Brain pericyte (primary cell): ENCODE results near the gene KLHL29.

ENCODE experiments used
- DNase-seq: peaks from one replicate; pipeline ENCODE4 v3.0.0-alpha.2; 2012; ENCODE audit warnings: low read depth, low spot score

Gene KLHL29

GRCh38 chr2:23568626-23569190 lies 183.7 kb downstream of the KLHL29 start:
- no peak for DNase-seq

- DNase-seq, result no peak
Measured at GRCh38 chr2:23569761-23570365, 184.9 kb downstream of the KLHL29 start.

GRCh38 chr2:23571085-23571484 lies 186.1 kb downstream of the KLHL29 start:
- no peak for DNase-seq

GRCh38 chr2:23571527-23572282 lies 186.7 kb downstream of the KLHL29 start:
- DNase-seq, result no peak

- DNase-seq, result no peak
Measured at GRCh38 chr2:23574919-23575654, 190.1 kb downstream of the KLHL29 start.

GRCh38 chr2:23578964-23579671 lies 194.1 kb downstream of the KLHL29 start:
- no peak for DNase-seq

- no peak for DNase-seq
Measured at GRCh38 chr2:23579674-23580073, 194.7 kb downstream of the KLHL29 start.

GRCh38 chr2:23583467-23583866 lies 198.5 kb downstream of the KLHL29 start:
- no peak for DNase-seq

GRCh38 chr2:23584054-23584745 lies 199.2 kb downstream of the KLHL29 start:
- no peak for DNase-seq

GRCh38 chr2:23585273-23586170 lies 200.5 kb downstream of the KLHL29 start:
- DNase-seq, result no peak

GRCh38 chr2:23586741-23587306 lies 201.8 kb downstream of the KLHL29 start:
- no peak for DNase-seq

GRCh38 chr2:23587341-23587880 lies 202.4 kb downstream of the KLHL29 start:
- no peak for DNase-seq

- DNase-seq, result no peak
Measured at GRCh38 chr2:23588106-23588505, 203.1 kb downstream of the KLHL29 start.

GRCh38 chr2:23588508-23589201 lies 203.7 kb downstream of the KLHL29 start:
- DNase-seq, result no peak

- DNase-seq, result no peak
Measured at GRCh38 chr2:23589220-23589647, 204.3 kb downstream of the KLHL29 start.

- no peak for DNase-seq
Measured at GRCh38 chr2:23589739-23590138, 204.8 kb downstream of the KLHL29 start.

GRCh38 chr2:23590241-23590869 lies 205.4 kb downstream of the KLHL29 start:
- DNase-seq, result no peak

GRCh38 chr2:23591111-23591510 lies 206.1 kb downstream of the KLHL29 start:
- no peak for DNase-seq
